H9 (cell line): Measurements from ENCODE around the gene SGCE. TPM values are rescaled to one million over a fixed set of nuclear protein-coding genes. Genes with fewer than 3 reads are reported as not detected.

Experiments
- DNase-seq: peaks from one replicate; pipeline ENCODE4 v3.0.0-alpha.2; 2017
- H2AFZ ChIP-seq: one replicate; pipeline ENCODE4 v1.6.1; 2013; ENCODE audit warnings: mild to moderate bottlenecking, low read length, control low read depth, moderate library complexity
- H2AK5ac ChIP-seq: 2 replicates; pipeline ENCODE4 v1.6.1; 2013; ENCODE audit warnings: low read length, control low read depth, mixed read lengths; ENCODE audit not compliant: insufficient read length
- H2BK120ac ChIP-seq: one replicate; pipeline ENCODE4 v1.6.1; 2013; ENCODE audit warnings: low read depth, mild to moderate bottlenecking, low read length, control low read depth, inconsistent platforms; ENCODE audit not compliant: poor library complexity, severe bottlenecking
- H2BK12ac ChIP-seq: 2 replicates; pipeline ENCODE4 v1.6.1; 2013; ENCODE audit warnings: low read length, control low read depth, mixed read lengths, low read depth; ENCODE audit not compliant: insufficient read length
- H2BK15ac ChIP-seq: 2 replicates; pipeline ENCODE4 v1.6.1; 2013; ENCODE audit warnings: low read depth, low read length, control low read depth
- H2BK20ac ChIP-seq: one replicate; pipeline ENCODE4 v1.6.1; 2013; ENCODE audit warnings: low read depth, mild to moderate bottlenecking, low read length, control low read depth, inconsistent platforms; ENCODE audit not compliant: poor library complexity, severe bottlenecking
- H2BK5ac ChIP-seq: 2 replicates; pipeline ENCODE4 v1.6.1; 2013; ENCODE audit warnings: low read length, control low read depth, mixed read lengths; ENCODE audit not compliant: insufficient read length
- H3K14ac ChIP-seq: 2 replicates; pipeline ENCODE4 v1.6.1; 2013; ENCODE audit warnings: low read length, control low read depth; ENCODE audit not compliant: insufficient read depth
- H3K18ac ChIP-seq: 2 replicates; pipeline ENCODE4 v1.6.1; 2013; ENCODE audit warnings: low read depth, mild to moderate bottlenecking, mixed read lengths, low read length, control low read depth; ENCODE audit not compliant: insufficient read length
- H3K23ac ChIP-seq: 2 replicates; pipeline ENCODE4 v1.6.1; 2013; ENCODE audit warnings: low read length, control low read depth, mixed read lengths, low read depth; ENCODE audit not compliant: insufficient read length
- H3K23me2 ChIP-seq: 2 replicates; pipeline ENCODE4 v1.6.1; 2013; ENCODE audit warnings: low read depth, mild to moderate bottlenecking, mixed read lengths, low read length, control low read depth; ENCODE audit not compliant: insufficient read length, poor library complexity, severe bottlenecking
- H3K27ac ChIP-seq: 2 replicates; pipeline ENCODE4 v1.5.1; 2013; ENCODE audit warnings: low read length, control low read depth, mixed read lengths, low read depth; ENCODE audit not compliant: insufficient read length
- H3K27me3 ChIP-seq: 2 replicates; pipeline ENCODE4 v1.6.1; 2013; ENCODE audit warnings: low read length, control low read depth, inconsistent platforms; ENCODE audit not compliant: insufficient read depth
- H3K4ac ChIP-seq: 2 replicates; pipeline ENCODE4 v1.6.1; 2013; ENCODE audit warnings: low read depth, mild to moderate bottlenecking, control low read depth, inconsistent platforms, low read length, moderate library complexity
- H3K4me1 ChIP-seq: 2 replicates; pipeline ENCODE4 v1.6.1; 2013; ENCODE audit warnings: low read length, control low read depth, inconsistent platforms; ENCODE audit not compliant: insufficient read depth
- H3K4me2 ChIP-seq: 2 replicates; pipeline ENCODE4 v1.6.1; 2013; ENCODE audit warnings: low read length, control low read depth, mixed read lengths; ENCODE audit not compliant: insufficient read length, insufficient read depth
- H3K56ac ChIP-seq: 2 replicates; pipeline ENCODE4 v1.6.1; 2013; ENCODE audit warnings: low read depth, mild to moderate bottlenecking, mixed read lengths, low read length, control low read depth; ENCODE audit not compliant: insufficient read length
- H3K79me1 ChIP-seq: 2 replicates; pipeline ENCODE4 v1.6.1; 2013; ENCODE audit warnings: low read depth, mild to moderate bottlenecking, moderate library complexity, low read length, control low read depth, inconsistent platforms; ENCODE audit not compliant: insufficient read depth, poor library complexity, severe bottlenecking
- H3K79me2 ChIP-seq: 2 replicates; pipeline ENCODE4 v1.6.1; 2013; ENCODE audit warnings: low read length, control low read depth, inconsistent platforms; ENCODE audit not compliant: insufficient read depth
- H3K9ac ChIP-seq: 2 replicates; pipeline ENCODE4 v1.6.1; 2013; ENCODE audit warnings: low read length, control low read depth, mixed read lengths; ENCODE audit not compliant: insufficient read length; ENCODE audit errors: extremely low read depth
- H3K9me3 ChIP-seq: one replicate; pipeline ENCODE4 v1.6.1; 2013; ENCODE audit warnings: low read depth, low read length, inconsistent platforms; ENCODE audit not compliant: control insufficient read depth
- H3T11ph ChIP-seq: one replicate; pipeline ENCODE4 v1.6.1; 2013; ENCODE audit warnings: mild to moderate bottlenecking, low read length, control low read depth, inconsistent platforms
- H4K20me1 ChIP-seq: one replicate; pipeline ENCODE4 v1.6.1; 2013; ENCODE audit not compliant: control insufficient read depth, insufficient read length, insufficient read depth
- H4K5ac ChIP-seq: 2 replicates; pipeline ENCODE4 v1.6.1; 2013; ENCODE audit warnings: low read depth, mild to moderate bottlenecking, mixed read lengths, low read length, control low read depth; ENCODE audit not compliant: insufficient read length
- H4K8ac ChIP-seq: replicated peaks from 2 replicates; pipeline ENCODE4 v1.6.1; 2013; ENCODE audit warnings: low read length, control low read depth, mixed read lengths, low read depth; ENCODE audit not compliant: insufficient read length
- H4K91ac ChIP-seq: 2 replicates; pipeline ENCODE4 v1.6.1; 2013; ENCODE audit warnings: low read depth, mild to moderate bottlenecking, moderate library complexity, mixed read lengths, low read length, control low read depth; ENCODE audit not compliant: insufficient read length
- H3K27ac Mint-ChIP-seq, 3 experiments: 2 replicates in 2 of 3; 3 replicates in 1 of 3; pipeline ENCODE4 v1.8.0; 2020 to 2021; ENCODE audit warnings: mixed read lengths in 3 of 3, mild to moderate bottlenecking in 1 of 3, moderate library complexity in 1 of 3
- H3K27me3 Mint-ChIP-seq: 2 replicates; pipeline ENCODE4 v1.8.0; 2021; ENCODE audit warnings: low read depth, mild to moderate bottlenecking, moderate library complexity, mixed read lengths
- H3K36me3 Mint-ChIP-seq, 3 experiments: 2 replicates in 2 of 3; 3 replicates in 1 of 3; pipeline ENCODE4 v1.8.0; 2020 to 2021; ENCODE audit warnings: low read depth in 3 of 3, mixed read lengths in 3 of 3; ENCODE audit not compliant: insufficient read depth in 1 of 3
- H3K4me1 Mint-ChIP-seq, 2 experiments: 2 replicates each; pipeline ENCODE4 v1.8.0; 2020; ENCODE audit warnings: mixed read lengths in 2 of 2
- H3K4me3 Mint-ChIP-seq, 2 experiments: 2 replicates in 1 of 2; 3 replicates in 1 of 2; pipeline ENCODE4 v1.8.0; 2020 to 2021; ENCODE audit warnings: mild to moderate bottlenecking in 2 of 2, mixed read lengths in 2 of 2, moderate library complexity in 1 of 2
- H3K9me3 Mint-ChIP-seq, 2 experiments: 2 replicates in 1 of 2; 3 replicates in 1 of 2; pipeline ENCODE4 v1.8.0; 2020; ENCODE audit warnings: mild to moderate bottlenecking in 2 of 2, mixed read lengths in 2 of 2, moderate library complexity in 1 of 2
- WGBS: extraction: QIAGEN DNeasy Blood & Tissue Kit; methylation state at CpG from one replicate; pipeline ENCODE4 v1.1.7; 2013; ENCODE audit warnings: missing lambda C conversion rate, low lambda C conversion rate, mixed read lengths; ENCODE audit not compliant: insufficient read length; ENCODE audit errors: extremely low coverage; 5-methylcytosine and 5-hydroxymethylcytosine counted together
- total RNA-seq: library from RNA; stranded (reverse); gene quantifications from 2 replicates; pipeline ENCODE4 v1.2.1, GENCODE V29; 2021
- TF ChIP-seq, protein P1 (sequence below): fragments of 200-600 bp; sonication (generic); conservative IDR thresholded peaks from 3 replicates; pipeline ENCODE4 v1.8.0; 2021; ENCODE audit warnings: antibody characterized with exemption, mild to moderate bottlenecking

Gene SGCE
- total RNA-seq, 1 experiment from 2014 or later: 30.5 TPM

DNA sequence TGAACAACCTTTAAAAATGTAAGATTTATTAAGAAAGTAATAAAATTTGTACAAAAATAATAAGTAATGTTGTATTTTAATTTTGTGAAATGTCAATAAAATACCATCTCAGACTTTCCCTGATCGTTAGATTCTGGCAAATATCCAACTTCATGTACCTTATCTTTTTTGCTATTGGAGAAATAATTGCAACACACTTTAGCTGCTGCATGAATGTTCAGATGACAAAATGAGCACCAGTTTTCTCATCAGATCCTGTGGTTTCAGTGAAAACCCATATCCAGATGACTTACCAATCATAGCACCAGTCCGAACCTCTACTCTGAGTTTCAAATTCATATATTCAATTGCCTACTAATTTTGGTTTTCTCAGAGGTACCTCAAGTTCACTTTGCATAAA is 76.5 kb downstream of the SGCE start:
- peaks cover 15 to 16% of the 10 kb centered on the region in 2 experiments for H3K4me1 Mint-ChIP-seq
- no CpG with 5 or more reads among the region's 2 CpGs for WGBS
- Histone ChIP-seq H3K4me2 (no peak overlapping the region), H4K91ac (no peak overlapping the region), H3K27me3 (no peaks in the 10 kb centered on the region), H3K14ac (no peak overlapping the region), H3K23ac (no peak overlapping the region), H4K5ac (no peak overlapping the region), H3T11ph (no peak overlapping the region), H3K79me1 (no peaks in the 10 kb centered on the region), H3K79me2 (no peaks in the 10 kb centered on the region), H2BK15ac (no peak overlapping the region), H2BK5ac (no peak overlapping the region), H2AFZ (no peak overlapping the region), H2BK120ac (no peak overlapping the region), H3K9ac (no peak overlapping the region), H4K20me1 (no peaks in the 10 kb centered on the region), H3K56ac (no peak overlapping the region), H2BK12ac (no peak overlapping the region), H3K18ac (no peak overlapping the region), H3K9me3 (no peaks in the 10 kb centered on the region), H2BK20ac (no peak overlapping the region), H3K4ac (no peak overlapping the region), H3K27ac (no peak overlapping the region), H4K8ac (no peak overlapping the region), H2AK5ac (no peak overlapping the region), H3K4me1 (no peaks in the 10 kb centered on the region), H3K23me2 (no peaks in the 10 kb centered on the region)
- no peak overlapping the region for H3K4me3 Mint-ChIP-seq
- peaks cover 17 to 29% of the 10 kb centered on the region in 2 experiments for H3K9me3 Mint-ChIP-seq
- peaks cover 15 to 34% (median 19%) of the 10 kb centered on the region in 3 experiments for H3K36me3 Mint-ChIP-seq
- TF ChIP-seq, protein P1, sequence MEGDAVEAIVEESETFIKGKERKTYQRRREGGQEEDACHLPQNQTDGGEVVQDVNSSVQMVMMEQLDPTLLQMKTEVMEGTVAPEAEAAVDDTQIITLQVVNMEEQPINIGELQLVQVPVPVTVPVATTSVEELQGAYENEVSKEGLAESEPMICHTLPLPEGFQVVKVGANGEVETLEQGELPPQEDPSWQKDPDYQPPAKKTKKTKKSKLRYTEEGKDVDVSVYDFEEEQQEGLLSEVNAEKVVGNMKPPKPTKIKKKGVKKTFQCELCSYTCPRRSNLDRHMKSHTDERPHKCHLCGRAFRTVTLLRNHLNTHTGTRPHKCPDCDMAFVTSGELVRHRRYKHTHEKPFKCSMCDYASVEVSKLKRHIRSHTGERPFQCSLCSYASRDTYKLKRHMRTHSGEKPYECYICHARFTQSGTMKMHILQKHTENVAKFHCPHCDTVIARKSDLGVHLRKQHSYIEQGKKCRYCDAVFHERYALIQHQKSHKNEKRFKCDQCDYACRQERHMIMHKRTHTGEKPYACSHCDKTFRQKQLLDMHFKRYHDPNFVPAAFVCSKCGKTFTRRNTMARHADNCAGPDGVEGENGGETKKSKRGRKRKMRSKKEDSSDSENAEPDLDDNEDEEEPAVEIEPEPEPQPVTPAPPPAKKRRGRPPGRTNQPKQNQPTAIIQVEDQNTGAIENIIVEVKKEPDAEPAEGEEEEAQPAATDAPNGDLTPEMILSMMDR: no peak
- no peak overlapping the region for H3K27ac Mint-ChIP-seq
- H3K27me3 Mint-ChIP-seq: no peaks in the 10 kb centered on the region
- no peak for DNase-seq
